Inflammatory macrophage (primary cell): Measurements from ENCODE around the gene PAQR4.

Experiments
- DNase-seq, 2 donors: peaks; one replicate each; pipeline ENCODE4 v3.0.0-alpha.2; 2020 to 2022

Gene PAQR4

GRCh38 chr16:2981177-2981898 is 12.2 kb downstream of the PAQR4 start:
- DNase-seq = no peak

GRCh38 chr16:2981899-2982250 is 12.7 kb downstream of the PAQR4 start:
- no peak for DNase-seq

GRCh38 chr16:2982402-2982801 is 13.3 kb downstream of the PAQR4 start:
- DNase-seq = no peak

- peak; percentile 74 to 78 for DNase-seq
Observed at GRCh38 chr16:2983706-2984136, 14.6 kb downstream of the PAQR4 start.

- DNase-seq = no peak
Observed at GRCh38 chr16:2985462-2985861, 16.3 kb downstream of the PAQR4 start.

GRCh38 chr16:2985893-2986355 is 16.8 kb downstream of the PAQR4 start:
- no peak for DNase-seq

- no peak for DNase-seq
Observed at GRCh38 chr16:2986623-2987188, 17.6 kb downstream of the PAQR4 start.

- DNase-seq = no peak
Observed at GRCh38 chr16:2987286-2987685, 18.1 kb downstream of the PAQR4 start.

- DNase-seq = no peak
Observed at GRCh38 chr16:2987833-2988232, 18.7 kb downstream of the PAQR4 start.

- no peak for DNase-seq
Observed at GRCh38 chr16:2988590-2989099, 19.5 kb downstream of the PAQR4 start.

- DNase-seq = no peak
Observed at GRCh38 chr16:2990891-2991290, 21.7 kb downstream of the PAQR4 start.

- no peak for DNase-seq
Observed at GRCh38 chr16:2991566-2992261, 22.6 kb downstream of the PAQR4 start.

- DNase-seq = no peak
Observed at GRCh38 chr16:2992383-2993081, 23.4 kb downstream of the PAQR4 start.

GRCh38 chr16:2996298-2996697 is 27.1 kb downstream of the PAQR4 start:
- no peak for DNase-seq

GRCh38 chr16:2999929-3000328 is 30.8 kb downstream of the PAQR4 start:
- no peak for DNase-seq

GRCh38 chr16:3000540-3000939 is 31.4 kb downstream of the PAQR4 start:
- DNase-seq = no peak

- no peak for DNase-seq
Observed at GRCh38 chr16:3001316-3001715, 32.2 kb downstream of the PAQR4 start.

GRCh38 chr16:3003582-3004270 is 34.6 kb downstream of the PAQR4 start:
- DNase-seq = peak; percentile 99 to 100

GRCh38 chr16:3004319-3004718 is 35.2 kb downstream of the PAQR4 start:
- DNase-seq = peak in 1 of 2 donors; percentile 42

- peak in 1 of 2 donors; percentile 46 for DNase-seq
Observed at GRCh38 chr16:3004781-3005284, 35.7 kb downstream of the PAQR4 start.

- DNase-seq = peak; percentile 16 to 42
Observed at GRCh38 chr16:3007059-3007956, 38.2 kb downstream of the PAQR4 start.
